NOMO-1 treated with DMSO at 0.1 percent for 48 hours (cell line): ENCODE results near the gene TSC2.
"Not testable (repeated sequence)": the region's sequence is repeated elsewhere in the genome, so short reads cannot be mapped to it uniquely, and the experiment has no call there.

ENCODE experiments used
- DNase-seq: peaks from one replicate; lab custom pipeline; 2025; ENCODE audit not compliant: unreplicated experiment; lab: John Stamatoyannopoulos, UW

The TSC2 gene

DNA sequence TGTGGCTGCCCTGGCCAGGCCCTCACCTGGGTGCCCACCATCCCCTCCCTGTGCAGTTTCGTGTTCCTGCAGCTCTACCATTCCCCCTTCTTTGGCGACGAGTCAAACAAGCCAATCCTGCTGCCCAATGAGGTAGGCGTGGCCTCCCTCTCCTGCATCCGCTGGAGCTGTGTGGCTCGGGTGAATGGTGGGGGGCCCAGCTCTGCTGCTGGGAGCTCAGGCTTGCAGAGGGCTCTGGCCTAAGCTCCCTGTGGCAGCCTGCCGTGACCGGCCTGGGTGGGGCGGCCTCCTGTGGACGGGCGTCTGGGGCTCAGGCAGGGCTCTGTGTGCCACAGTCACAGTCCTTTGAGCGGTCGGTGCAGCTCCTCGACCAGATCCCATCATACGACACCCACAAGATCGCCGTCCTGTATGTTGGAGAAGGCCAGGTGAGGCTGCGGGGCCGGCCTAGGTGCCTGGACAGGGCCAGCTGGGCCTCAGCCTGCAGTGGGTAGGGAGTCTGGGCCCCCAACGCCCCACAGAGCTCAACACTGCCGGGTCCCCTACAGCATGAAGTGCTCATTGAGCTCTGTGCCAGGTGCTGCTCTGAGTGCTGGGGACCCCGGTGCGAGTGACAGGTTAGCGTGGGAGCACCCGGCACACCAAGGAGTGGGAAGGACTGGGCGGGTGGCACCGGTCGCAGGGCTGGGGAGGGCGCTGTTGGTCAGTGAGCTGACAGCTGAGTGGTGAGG, 37.3 kb downstream of the TSC2 start:
- no peak for DNase-seq

- DNase-seq = no peak
Observed at GRCh38 chr16:2085669-2086068, 37.9 kb downstream of the TSC2 start.

- no peak for DNase-seq
Observed at GRCh38 chr16:2086106-2086742, 38.4 kb downstream of the TSC2 start.

GRCh38 chr16:2086812-2087747, 39.3 kb downstream of the TSC2 start:
- no peak for DNase-seq

GRCh38 chr16:2087748-2088631, 40.2 kb downstream of the TSC2 start:
- no peak for DNase-seq

- no peak for DNase-seq
Observed at GRCh38 chr16:2088759-2089358, 41.1 kb downstream of the TSC2 start.

GRCh38 chr16:2089706-2090480, 42.1 kb downstream of the TSC2 start:
- no peak for DNase-seq

DNA sequence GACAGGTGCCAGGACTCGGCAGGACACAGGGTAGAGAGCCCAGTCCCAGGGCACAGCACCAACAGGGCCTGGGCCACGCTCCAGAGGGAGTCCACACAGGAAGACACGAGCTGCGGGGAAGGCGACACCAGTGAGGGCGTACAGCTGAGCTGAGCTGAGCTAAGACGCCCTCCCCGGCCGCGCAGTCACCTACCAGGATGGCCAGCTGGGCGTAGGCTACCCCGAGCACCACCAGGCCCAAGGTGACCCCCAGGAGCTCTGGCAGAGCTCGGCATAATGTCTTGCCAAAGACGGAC, 42.6 kb downstream of the TSC2 start:
- no peak for DNase-seq

- DNase-seq = no peak
Observed at GRCh38 chr16:2090777-2091546, 43.2 kb downstream of the TSC2 start.

- no peak for DNase-seq
Observed at GRCh38 chr16:2091547-2092255, 43.9 kb downstream of the TSC2 start.

DNA sequence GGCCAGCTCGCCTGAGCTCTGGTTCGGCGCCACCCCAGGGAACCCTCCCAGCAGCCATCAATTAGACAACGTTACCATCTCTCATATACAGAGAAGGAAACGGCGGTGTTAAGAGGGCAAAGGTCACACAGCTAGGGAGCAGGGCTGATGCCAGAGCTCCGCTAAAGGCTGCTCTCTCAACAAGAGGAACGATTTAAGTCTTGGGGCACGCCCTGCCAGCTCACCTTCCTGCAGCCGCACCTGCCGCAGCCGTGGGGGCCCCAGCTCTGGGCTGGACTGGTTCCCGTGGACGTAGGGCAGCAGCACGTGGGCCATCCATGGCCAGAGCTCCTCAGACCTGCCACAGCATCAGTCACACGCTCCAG, 44.5 kb downstream of the TSC2 start:
- DNase-seq = no peak

DNA sequence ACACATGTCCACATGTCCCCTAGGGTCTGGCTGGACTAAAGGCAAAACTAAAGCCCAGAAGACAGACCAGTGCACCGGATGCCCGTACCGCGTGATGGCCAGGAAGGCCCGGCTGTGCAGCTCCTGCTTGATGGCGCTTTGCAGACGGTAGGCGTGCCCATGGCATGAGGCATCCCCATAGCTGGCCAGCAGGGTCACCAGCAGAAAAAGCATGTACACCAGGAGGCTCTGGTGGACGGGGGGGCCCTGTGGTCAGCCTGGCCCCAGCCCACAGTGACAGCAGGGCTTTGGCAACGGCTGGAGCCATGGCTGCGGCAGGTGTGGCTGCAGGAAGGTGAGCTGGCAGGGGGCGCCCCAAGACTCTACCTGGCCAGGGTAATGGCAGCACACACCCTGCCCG, 45.1 kb downstream of the TSC2 start:
- no peak for DNase-seq

DNA sequence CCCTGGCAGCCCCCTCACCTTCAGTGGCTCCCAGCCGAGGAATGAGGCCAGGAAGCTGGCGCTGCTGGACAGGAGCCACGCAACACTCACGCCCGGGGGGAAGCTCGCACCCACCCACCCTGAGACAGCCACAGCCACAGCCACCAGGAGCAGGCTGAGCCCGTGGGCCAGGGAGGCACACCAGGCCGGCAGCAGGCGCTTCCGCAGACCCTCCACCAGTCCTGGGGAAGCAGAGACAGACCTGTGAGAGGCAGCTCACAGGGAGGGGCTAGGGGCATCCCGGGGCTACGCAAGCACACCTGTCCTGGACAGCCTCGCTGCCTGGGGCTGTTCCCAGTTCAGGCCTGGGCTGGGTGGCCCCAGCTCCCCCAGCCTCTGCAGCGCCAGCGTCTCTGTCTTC, 46.0 kb downstream of the TSC2 start:
- DNase-seq = no peak

DNA sequence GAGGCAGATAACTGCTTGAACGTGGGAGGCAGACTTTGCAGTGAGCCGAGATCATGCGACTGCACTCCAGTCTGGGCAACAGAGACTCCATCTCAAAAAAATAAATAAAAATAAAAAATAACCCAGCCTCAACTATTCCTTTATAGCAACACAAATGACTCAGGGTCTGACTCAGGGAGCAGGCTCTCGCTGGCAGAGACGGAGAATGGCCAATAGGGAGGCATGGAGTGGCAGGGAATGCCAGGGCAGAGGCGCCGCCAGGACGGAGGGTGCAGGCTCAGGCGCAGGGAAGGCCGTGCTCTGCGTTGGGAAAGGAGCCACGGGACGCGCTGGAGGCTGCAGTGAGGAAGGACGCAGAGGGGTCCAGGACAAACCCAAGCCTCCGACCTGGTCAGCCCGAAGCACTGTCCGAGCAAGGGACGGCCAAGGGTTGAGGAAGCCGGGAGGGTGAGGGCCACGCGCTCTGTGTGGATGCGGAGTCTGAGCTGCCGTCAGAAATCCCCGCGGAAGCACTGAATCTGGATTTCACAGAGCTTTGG, 47.6 kb downstream of the TSC2 start:
- DNase-seq = no peak

DNA sequence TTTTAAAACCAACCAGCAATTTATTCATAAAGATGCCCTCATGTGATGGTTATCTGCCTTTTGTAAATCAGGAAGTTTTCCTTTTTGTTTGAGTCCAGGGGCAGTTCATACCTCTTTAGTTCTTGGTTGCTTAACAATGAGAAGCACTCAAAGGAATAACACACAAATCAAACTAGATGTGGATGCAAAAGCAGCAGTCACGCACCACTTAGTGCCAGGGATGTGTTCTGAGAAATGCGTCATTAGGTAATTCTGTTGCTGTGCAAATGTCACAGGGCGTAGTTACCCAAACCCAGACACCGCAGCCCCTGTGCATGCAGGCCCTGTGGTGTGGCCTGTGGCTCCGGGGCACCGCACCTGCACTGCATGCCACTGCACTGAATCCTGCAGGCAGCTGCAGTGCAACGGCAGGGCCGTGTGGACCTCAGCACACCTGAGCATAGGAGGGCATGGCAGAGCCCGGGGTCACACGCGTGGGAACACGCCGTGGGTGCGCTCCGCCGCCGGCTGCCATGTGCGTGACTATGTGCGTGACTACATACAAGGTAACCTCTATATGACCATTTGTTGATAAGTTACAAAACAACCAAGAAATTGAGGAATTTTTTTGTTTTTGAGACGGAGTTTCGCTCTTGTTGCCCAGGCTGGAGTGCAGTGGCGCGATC, 48.3 kb downstream of the TSC2 start:
- no peak for DNase-seq

DNA sequence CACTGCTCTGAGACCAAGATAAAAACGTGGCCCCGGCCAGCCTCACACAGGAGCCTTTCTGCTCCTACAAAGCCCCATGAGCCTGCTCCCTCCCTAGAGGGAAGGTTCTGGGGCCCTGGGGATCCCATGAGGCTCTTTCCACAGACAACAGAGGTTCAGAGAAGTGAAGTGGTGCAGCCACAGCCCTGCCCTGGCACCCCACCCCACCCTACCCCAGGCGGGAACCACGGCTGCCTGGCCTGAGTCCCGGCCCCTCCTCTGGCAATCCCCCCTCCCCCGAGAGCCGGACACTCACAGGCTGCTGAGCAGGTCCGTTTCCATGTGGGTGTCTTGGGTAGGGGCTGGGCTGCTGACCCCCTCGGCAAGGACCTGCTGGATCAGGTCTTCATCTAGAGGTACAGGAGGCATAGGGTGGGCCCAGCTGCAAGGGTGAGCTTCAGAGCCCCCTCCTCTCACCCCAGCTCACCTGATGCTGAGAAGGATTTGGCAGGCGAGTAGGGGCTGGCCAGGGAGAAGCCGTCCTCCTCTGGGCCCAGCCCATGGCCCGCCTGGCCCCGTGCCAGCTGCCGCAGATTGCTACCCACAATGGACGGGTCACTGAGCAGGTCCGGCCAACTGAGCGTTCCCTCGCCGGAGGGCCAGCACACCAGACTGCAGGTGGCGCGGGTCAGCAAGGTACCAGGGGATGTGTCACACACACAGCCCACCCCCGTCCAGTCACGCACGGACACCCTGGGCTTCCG, 49.2 kb downstream of the TSC2 start:
- DNase-seq = no peak

GRCh38 chr16:2097689-2098088, 49.9 kb downstream of the TSC2 start:
- not testable (repeated sequence) for DNase-seq
